ENCODE data around the gene ATXN7L1.

GRCh38 chr7:105796365-105796764, 80.0 kb downstream of the ATXN7L1 start:
- TF ChIP-seq CTCF (IDR thresholded peaks at IDR 0.05): no peak
- TF ChIP-seq POLR2A (IDR thresholded peaks at IDR 0.05): no peak

Data from esophagus squamous epithelium (tissue), 4 donors.